ENCODE data around the gene NUP188. TPM values are rescaled to one million over a fixed set of nuclear protein-coding genes. Genes with fewer than 3 reads are reported as not detected.

NUP188 gene
- total RNA-seq, 1 experiment from 2014 or later: 98.9 TPM

DNA sequence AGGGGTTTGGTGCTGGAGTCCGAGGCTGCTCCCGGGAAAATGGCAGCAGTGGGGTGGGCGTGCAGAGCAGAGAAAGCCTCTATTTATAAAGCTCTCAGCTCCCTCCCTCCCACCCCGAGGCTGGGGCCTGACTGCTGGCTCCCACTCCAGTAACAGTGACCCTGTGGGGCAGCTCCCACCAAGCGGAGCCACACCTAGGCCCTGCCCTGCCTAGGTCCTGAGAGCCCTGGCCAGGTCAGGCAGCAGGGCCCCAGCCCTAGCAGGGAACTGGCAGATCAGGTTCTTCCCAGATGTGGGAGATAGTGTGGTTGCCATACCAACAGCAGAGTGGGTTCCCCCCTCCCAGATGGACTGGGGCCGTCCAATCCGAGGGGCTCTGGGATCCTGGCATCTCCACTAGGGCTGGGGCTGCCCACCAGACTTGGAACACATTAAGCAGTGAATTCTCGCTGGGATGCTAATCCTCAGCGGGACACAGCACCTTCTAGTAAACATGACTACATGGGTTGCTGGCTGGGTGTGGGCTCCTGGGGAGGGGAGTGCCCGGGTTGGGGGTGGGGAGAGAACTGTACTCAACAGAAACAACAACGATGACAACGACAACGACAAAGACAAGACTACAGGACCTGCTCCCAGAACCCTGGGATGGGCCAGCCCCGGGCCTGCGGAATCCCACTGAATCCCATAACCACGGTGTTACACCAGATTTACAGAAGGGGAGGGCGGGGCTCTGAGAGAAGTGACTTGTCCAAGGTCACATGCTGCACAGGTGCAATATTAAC is 79.1 kb downstream of the NUP188 start:
- Mint-ChIP-seq H3K27ac (peak overlapping the region; percentile 84), H3K36me3 (no peaks in the 10 kb centered on the region), H3K4me3 (peak overlapping the region; percentile 83), H3K9me3 (no peaks in the 10 kb centered on the region), H3K27me3 (ENCODE audit: low read depth) (no peaks in the 10 kb centered on the region), H3K4me1 (peaks cover 29% of the 10 kb centered on the region)
- ChIA-PET POLR2A (no interaction called here), CTCF (no interaction called here)
- peak; percentile 61 for DNase-seq (ENCODE audit: low spot score)
- TF ChIP-seq ZNF423 (CRISPR knock-in tag; IDR thresholded peaks at IDR 0.05): no peak
- TF ChIP-seq ZNF232 (CRISPR knock-in tag; IDR thresholded peaks at IDR 0.05): no peak
- TF ChIP-seq, protein P1, sequence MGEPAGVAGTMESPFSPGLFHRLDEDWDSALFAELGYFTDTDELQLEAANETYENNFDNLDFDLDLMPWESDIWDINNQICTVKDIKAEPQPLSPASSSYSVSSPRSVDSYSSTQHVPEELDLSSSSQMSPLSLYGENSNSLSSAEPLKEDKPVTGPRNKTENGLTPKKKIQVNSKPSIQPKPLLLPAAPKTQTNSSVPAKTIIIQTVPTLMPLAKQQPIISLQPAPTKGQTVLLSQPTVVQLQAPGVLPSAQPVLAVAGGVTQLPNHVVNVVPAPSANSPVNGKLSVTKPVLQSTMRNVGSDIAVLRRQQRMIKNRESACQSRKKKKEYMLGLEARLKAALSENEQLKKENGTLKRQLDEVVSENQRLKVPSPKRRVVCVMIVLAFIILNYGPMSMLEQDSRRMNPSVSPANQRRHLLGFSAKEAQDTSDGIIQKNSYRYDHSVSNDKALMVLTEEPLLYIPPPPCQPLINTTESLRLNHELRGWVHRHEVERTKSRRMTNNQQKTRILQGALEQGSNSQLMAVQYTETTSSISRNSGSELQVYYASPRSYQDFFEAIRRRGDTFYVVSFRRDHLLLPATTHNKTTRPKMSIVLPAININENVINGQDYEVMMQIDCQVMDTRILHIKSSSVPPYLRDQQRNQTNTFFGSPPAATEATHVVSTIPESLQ (CRISPR knock-in tag; IDR thresholded peaks at IDR 0.05): no peak
- no peak for TF ChIP-seq SMAD3 (CRISPR knock-in tag; IDR thresholded peaks at IDR 0.05; ENCODE audit: borderline replicate concordance)
- TF ChIP-seq, protein P2, sequence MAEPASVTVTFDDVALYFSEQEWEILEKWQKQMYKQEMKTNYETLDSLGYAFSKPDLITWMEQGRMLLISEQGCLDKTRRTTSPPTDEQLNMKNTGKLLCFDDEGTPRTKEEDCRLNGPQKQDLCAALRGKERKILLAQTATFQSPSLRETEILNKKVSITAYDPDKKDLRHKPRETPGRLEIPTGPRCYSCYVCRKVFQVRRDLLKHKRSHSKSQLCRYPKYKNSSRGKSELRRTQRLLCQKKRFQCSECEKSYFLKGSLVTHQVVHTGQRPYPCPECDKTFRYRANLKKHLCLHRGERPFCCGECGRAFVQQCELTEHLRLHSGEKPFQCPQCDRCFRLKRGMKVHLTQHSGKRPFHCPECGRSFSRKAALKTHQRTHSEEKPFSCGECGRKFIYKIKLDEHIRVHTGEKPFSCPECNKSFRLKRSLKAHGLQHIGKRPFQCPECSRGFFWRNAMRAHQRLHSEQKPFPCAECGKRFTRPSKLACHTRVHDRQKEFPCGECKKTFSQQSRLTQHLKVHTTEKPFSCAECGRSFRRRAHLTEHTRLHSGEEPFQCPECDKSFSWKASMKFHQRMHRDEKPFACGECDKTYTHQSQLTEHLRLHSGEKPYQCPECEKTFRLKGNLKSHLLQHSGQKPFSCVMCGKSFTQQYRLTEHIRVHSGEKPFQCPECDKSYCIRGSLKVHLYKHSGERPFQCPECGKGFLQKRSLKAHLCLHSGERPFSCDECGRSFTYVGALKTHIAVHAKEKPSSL (CRISPR knock-in tag; conservative IDR thresholded peaks at IDR 0.05): no peak
- ATAC-seq: peak; percentile 28

DNA sequence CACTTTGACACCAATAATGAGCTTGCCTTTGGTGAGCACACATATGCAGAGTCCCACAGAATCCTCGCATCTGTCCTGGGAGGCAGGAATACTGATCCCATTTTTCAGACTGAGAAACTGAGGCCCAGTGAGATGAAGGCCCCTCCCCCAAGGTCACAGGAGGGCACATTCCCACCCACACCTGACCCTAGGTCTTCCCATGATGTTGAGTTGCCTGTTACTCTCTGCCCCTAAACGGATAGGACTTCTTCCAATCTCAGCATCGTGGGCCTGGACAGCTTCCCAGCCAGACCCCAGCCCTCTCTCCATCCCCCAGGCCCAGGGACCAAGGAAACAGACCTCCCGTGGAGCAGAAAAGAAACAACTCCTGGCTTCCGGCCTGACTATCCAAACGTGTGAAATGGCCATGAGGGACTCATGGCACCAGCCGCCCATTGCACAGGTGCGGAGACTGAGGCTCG is 79.8 kb downstream of the NUP188 start:
- Mint-ChIP-seq H3K4me1 (peaks cover 29% of the 10 kb centered on the region), H3K4me3 (peak overlapping the region; percentile 83), H3K27me3 (ENCODE audit: low read depth) (no peaks in the 10 kb centered on the region), H3K36me3 (no peaks in the 10 kb centered on the region), H3K27ac (peak overlapping the region; percentile 84), H3K9me3 (no peaks in the 10 kb centered on the region)
- ATAC-seq (no peak), DNase-seq (ENCODE audit: low spot score) (no peak)
- TF ChIP-seq GTF2I (CRISPR knock-in tag; conservative IDR thresholded peaks at IDR 0.05) (no peak; the same call in none of the 2 replicates), JUN (CRISPR knock-in tag; IDR thresholded peaks at IDR 0.05) (no peak), CBFB (CRISPR knock-in tag; IDR thresholded peaks at IDR 0.05; ENCODE audit: low read depth) (no peak)
- TF ChIP-seq, protein P3, sequence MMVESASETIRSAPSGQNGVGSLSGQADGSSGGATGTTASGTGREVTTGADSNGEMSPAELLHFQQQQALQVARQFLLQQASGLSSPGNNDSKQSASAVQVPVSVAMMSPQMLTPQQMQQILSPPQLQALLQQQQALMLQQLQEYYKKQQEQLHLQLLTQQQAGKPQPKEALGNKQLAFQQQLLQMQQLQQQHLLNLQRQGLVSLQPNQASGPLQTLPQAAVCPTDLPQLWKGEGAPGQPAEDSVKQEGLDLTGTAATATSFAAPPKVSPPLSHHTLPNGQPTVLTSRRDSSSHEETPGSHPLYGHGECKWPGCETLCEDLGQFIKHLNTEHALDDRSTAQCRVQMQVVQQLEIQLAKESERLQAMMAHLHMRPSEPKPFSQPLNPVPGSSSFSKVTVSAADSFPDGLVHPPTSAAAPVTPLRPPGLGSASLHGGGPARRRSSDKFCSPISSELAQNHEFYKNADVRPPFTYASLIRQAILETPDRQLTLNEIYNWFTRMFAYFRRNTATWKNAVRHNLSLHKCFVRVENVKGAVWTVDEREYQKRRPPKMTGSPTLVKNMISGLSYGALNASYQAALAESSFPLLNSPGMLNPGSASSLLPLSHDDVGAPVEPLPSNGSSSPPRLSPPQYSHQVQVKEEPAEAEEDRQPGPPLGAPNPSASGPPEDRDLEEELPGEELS (CRISPR knock-in tag; IDR thresholded peaks at IDR 0.05): no peak
- POLR2A ChIA-PET: no interaction called here
- CTCF ChIA-PET: interaction anchor here (1.2 to 1.3 kb wide), 2 partner anchors 11 to 597 kb away, joined by 4 to 11 read pairs; no protein-coding TSS in a partner anchor

DNA sequence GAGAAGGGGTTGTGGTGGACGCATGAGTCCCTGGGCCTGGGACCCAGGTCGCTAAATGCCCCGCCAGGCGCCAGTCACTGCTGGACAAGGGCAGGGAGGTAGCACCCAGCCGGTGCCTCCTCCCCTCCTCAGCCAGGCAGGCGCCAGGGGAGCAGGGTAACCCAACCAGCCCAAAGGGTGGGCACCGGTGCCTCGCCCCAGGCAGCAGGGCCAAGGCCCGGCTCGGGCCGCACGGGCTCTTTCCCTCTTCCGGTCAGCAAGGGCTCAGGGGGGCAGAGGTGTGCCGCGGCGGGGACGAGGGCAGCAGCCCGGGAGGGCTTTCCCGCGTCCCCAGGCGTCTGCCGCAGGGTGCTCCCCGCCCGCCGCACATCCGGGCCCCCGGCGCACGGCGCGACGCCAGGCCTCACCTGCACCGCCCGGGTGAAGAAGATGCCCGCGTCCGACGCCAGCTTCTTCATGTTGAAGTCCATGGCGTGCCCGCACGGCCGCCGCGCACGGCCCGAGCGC is 80.2 kb downstream of the NUP188 start:
- peak overlapping the region; percentile 83 for H3K4me3 Mint-ChIP-seq
- no peak for DNase-seq (ENCODE audit: low spot score)
- TF ChIP-seq ZNF263 (CRISPR knock-in tag; IDR thresholded peaks at IDR 0.05; ENCODE audit: low read depth): no peak
- TF ChIP-seq, protein P3 (CRISPR knock-in tag; IDR thresholded peaks at IDR 0.05): peak; percentile 25; the same call in 1 of the 2 replicates
- TF ChIP-seq, protein P4, sequence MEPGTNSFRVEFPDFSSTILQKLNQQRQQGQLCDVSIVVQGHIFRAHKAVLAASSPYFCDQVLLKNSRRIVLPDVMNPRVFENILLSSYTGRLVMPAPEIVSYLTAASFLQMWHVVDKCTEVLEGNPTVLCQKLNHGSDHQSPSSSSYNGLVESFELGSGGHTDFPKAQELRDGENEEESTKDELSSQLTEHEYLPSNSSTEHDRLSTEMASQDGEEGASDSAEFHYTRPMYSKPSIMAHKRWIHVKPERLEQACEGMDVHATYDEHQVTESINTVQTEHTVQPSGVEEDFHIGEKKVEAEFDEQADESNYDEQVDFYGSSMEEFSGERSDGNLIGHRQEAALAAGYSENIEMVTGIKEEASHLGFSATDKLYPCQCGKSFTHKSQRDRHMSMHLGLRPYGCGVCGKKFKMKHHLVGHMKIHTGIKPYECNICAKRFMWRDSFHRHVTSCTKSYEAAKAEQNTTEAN (CRISPR knock-in tag; IDR thresholded peaks at IDR 0.05): 0 out of 2 replicates have a peak, but pooled peaks have one; percentile 48
- TF ChIP-seq JUN (CRISPR knock-in tag; IDR thresholded peaks at IDR 0.05): no peak
- TF ChIP-seq FOXJ3 (CRISPR knock-in tag; IDR thresholded peaks at IDR 0.05; ENCODE audit: borderline replicate concordance): no peak
- TF ChIP-seq NR2C2 (CRISPR knock-in tag; IDR thresholded peaks at IDR 0.05): no peak
- TF ChIP-seq SOX15 (CRISPR knock-in tag; IDR thresholded peaks at IDR 0.05): no peak
- TF ChIP-seq, protein P5, sequence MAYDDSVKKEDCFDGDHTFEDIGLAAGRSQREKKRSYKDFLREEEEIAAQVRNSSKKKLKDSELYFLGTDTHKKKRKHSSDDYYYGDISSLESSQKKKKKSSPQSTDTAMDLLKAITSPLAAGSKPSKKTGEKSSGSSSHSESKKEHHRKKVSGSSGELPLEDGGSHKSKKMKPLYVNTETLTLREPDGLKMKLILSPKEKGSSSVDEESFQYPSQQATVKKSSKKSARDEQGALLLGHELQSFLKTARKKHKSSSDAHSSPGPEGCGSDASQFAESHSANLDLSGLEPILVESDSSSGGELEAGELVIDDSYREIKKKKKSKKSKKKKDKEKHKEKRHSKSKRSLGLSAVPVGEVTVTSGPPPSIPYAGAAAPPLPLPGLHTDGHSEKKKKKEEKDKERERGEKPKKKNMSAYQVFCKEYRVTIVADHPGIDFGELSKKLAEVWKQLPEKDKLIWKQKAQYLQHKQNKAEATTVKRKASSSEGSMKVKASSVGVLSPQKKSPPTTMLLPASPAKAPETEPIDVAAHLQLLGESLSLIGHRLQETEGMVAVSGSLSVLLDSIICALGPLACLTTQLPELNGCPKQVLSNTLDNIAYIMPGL (CRISPR knock-in tag; IDR thresholded peaks at IDR 0.05): peak; percentile 46; the same call in 1 of the 2 replicates

More for the DNA sequence above, 80.2 kb downstream of the NUP188 start:
- Mint-ChIP-seq H3K9me3 (no peaks in the 10 kb centered on the region), H3K27ac (no peak overlapping the region), H3K27me3 (ENCODE audit: low read depth) (no peaks in the 10 kb centered on the region), H3K4me1 (peaks cover 27% of the 10 kb centered on the region), H3K36me3 (no peaks in the 10 kb centered on the region)
- ChIA-PET CTCF (interaction anchor here (0.5 to 2.2 kb wide), 60 partner anchors 9 to 859 kb away, joined by 3 to 28 read pairs (median 5); partner anchors contain the start of genes CRAT, DOLPP1, ENDOG and GOLGA2), POLR2A (interaction anchor here (0.6 kb wide), 1 partner anchor 198 kb away, joined by 4 read pairs; the partner anchor contains the start of gene SPOUT1)
- ATAC-seq: peak; percentile 10

All from WTC11 (cell line).